Nasal cavity respiratory epithelium epithelial cell of viscerocranial mucosa (primary cell): ENCODE data around the gene COG8. TPM values are rescaled to one million over a fixed set of nuclear protein-coding genes. Genes with fewer than 3 reads are reported as not detected.

Experiments used
- total RNA-seq: library from RNA; depleted of rRNA; stranded (reverse); fragments of >200 nt; gene quantifications from 2 replicates; pipeline ENCODE4 v1.2.3, GENCODE V29; 2014

The COG8 gene
- total RNA-seq = 21.2 and 29.3 TPM in 2 replicates

DNA sequence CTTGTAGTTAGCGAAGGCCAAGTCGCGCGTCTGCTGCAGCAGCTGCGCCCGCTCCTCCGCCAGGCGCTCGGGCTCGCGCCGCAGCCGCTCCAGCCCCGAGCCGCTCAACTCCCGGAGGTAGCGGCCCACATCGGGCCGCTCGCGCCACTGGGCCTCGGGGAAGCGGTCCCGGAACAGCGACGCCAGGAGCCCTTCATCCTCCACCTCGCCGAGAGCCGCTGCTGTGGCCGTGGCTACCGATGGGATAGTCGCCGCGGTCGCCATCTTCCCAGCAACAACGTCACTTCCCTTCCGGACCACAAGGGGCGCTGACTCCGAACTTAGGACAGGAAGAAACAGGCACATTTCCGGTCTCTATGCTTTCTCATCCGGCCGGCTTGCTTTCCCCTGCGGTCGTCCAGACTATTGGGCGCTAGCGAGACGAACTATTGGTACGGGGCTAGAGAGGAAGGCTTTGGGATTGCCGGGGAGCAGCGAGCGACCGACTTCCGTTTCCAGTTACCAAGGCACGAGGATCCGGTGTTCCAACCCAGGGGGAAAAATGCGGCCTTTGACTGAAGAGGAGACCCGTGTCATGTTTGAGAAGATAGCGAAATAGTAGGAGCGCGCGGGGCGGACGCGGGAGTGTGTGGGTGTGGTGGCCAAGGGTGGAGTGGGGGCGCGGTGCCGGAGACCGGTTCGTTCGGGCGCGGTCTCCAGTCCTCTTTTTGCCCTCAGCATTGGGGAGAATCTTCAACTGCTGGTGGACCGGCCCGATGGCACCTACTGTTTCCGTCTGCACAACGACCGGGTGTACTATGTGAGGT, at the start of gene COG8, which contains the start of gene NIP7:
TSS of gene COG8 (minus strand) at position 276 of the 806 bp plus-strand sequence. CDS start at position 264, 12 bp downstream.
TSS of gene NIP7 (plus strand) at position 484 of the 806 bp plus-strand sequence. CDS start at position 542, 58 bp downstream.

GRCh38 chr16:69351309-69352027, 12.1 kb upstream of the COG8 start, which contains the start of gene TMED6:
TMED6 (minus strand) TSS chr16:69351786; CDS start chr16:69351753, 33 bp downstream.

DNA sequence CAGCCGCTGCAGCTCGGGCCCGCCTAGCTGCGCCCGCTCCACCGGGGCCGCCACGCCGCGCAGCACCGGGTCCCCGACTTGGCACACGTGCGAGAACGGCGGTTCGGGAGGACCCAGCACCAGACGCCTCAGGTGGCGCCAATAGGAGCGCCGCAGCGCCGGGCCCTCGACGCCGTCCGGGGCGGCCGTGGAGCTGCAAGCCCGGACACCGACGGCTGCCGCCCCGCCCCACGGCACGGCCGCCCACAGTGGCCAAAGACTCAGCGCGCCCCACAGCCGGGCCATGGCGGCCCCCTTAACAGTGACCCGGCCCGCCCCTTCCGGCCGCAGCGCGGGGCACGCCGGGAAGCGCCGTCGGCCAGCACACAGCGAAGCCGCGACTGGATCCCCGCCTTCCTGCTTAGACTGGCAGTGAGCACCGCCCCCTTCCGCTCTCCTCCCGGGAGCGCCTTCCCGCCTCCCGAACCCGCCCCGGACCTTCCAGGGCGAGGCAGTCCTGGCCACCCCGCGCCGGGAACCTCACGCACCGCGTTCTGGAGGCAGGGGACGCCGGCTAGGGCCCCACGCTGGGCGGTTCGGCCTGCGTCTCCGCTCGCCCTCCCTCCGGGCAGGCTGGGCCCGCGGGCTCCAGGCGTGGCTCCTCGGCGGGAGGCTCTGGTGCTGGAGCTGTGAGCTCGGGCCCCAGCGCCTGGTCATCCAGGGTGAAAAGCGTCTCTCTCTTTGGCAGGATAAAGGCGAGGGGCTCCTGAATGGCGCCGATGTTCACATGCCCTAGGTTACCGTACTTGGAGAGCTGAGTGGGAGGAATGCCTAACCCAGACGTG, 8.9 kb downstream of the COG8 start, which contains the start of gene PDF:
TSS of gene PDF (minus strand) at position 303 of the 824 bp plus-strand sequence. CDS start at position 285, 18 bp downstream.

GRCh38 chr16:69310653-69311532, 28.5 kb downstream of the COG8 start, which contains the start of gene VPS4A:
VPS4A (plus strand) TSS chr16:69311350; CDS start chr16:69311512, 162 bp downstream.

Other genes with a start within 250 kb of the COG8 start
- 41.0 and 203 TPM in 2 replicates for gene HAS3, start 233.9 kb downstream of the COG8 start, total RNA-seq
- gene CHTF8, start 207.0 kb downstream of the COG8 start, total RNA-seq = 49.6 and 63.7 TPM in 2 replicates
- 22.6 and 43.9 TPM in 2 replicates for gene UTP4, start 206.9 kb downstream of the COG8 start, total RNA-seq
- 13.0 and 22.9 TPM in 2 replicates for gene SNTB2, start 152.4 kb downstream of the COG8 start, total RNA-seq
- gene VPS4A, start 28.2 kb downstream of the COG8 start, total RNA-seq = 36.2 and 45.5 TPM in 2 replicates
- 22.6 and 24.6 TPM in 2 replicates for gene PDF, start 9.0 kb downstream of the COG8 start, total RNA-seq
- 40.1 and 48.9 TPM in 2 replicates for gene NIP7, start 208 bp upstream of the COG8 start, total RNA-seq
- gene TMED6, start 12.2 kb upstream of the COG8 start, total RNA-seq = under 0.01 and 0.14 TPM in 2 replicates
- gene TERF2, start 46.4 kb upstream of the COG8 start, total RNA-seq = 11.6 and 12.2 TPM in 2 replicates
- gene CYB5B, start 85.1 kb upstream of the COG8 start, total RNA-seq = 34.9 and 55.5 TPM in 2 replicates
- gene NFAT5, start 226.4 kb upstream of the COG8 start, total RNA-seq = 11.6 and 36.7 TPM in 2 replicates